GM19193 (cell line): ENCODE results near the gene SNCG.

Experiments used
- POLR2A ChIP-seq: IDR thresholded peaks from 4 replicates; pipeline ENCODE4 v1.6.1; 2011; ENCODE audit not compliant: insufficient read depth, insufficient read length; ENCODE audit errors: extremely low read depth

Gene SNCG

GRCh38 chr10:86956848-86957448 lies 1.5 kb upstream of the SNCG start:
- TF ChIP-seq POLR2A = no peak

- no peak for TF ChIP-seq POLR2A
These were observed 806 bp upstream of the SNCG start, which contains the start of gene MMRN2 for GRCh38 chr10:86957471-86958115. TSS of gene MMRN2 (minus strand) at chr10:86957615. CDS start at chr10:86957541, 74 bp downstream.

GRCh38 chr10:86958901-86959736 lies 720 bp downstream of the SNCG start:
- no peak for TF ChIP-seq POLR2A

GRCh38 chr10:86959737-86960002 lies 1.3 kb downstream of the SNCG start:
- TF ChIP-seq POLR2A = no peak

GRCh38 chr10:86960003-86960862 lies 1.8 kb downstream of the SNCG start:
- TF ChIP-seq POLR2A = no peak

GRCh38 chr10:86960863-86961434 lies 2.5 kb downstream of the SNCG start:
- TF ChIP-seq POLR2A = no peak

- TF ChIP-seq POLR2A = no peak
These were observed 3.2 kb downstream of the SNCG start for GRCh38 chr10:86961481-86962091.

- TF ChIP-seq POLR2A = no peak
These were observed 4.0 kb downstream of the SNCG start for GRCh38 chr10:86962136-86962980.

GRCh38 chr10:86962981-86963310 lies 4.5 kb downstream of the SNCG start:
- TF ChIP-seq POLR2A = no peak

- TF ChIP-seq POLR2A = no peak
These were observed 5.0 kb downstream of the SNCG start for GRCh38 chr10:86963341-86963919.

GRCh38 chr10:86964061-86964846 lies 5.9 kb downstream of the SNCG start:
- TF ChIP-seq POLR2A = no peak

- TF ChIP-seq POLR2A = no peak
These were observed 6.4 kb downstream of the SNCG start for GRCh38 chr10:86964847-86965190.

- no peak for TF ChIP-seq POLR2A
These were observed 7.7 kb downstream of the SNCG start for GRCh38 chr10:86965986-86966654.

GRCh38 chr10:86967481-86967941 lies 9.1 kb downstream of the SNCG start:
- no peak for TF ChIP-seq POLR2A
